GM19328 (cell line): ENCODE results near the gene SSRP1.

ENCODE experiments used
- ATAC-seq: cut with Tn5 transposase; IDR thresholded peaks from one replicate; pipeline ENCODE4 v1.9.1; 2021; ENCODE audit warnings: mild to moderate bottlenecking, moderate library complexity; ENCODE audit not compliant: unreplicated experiment

The SSRP1 gene

GRCh38 chr11:57276169-57276970 lies 59.3 kb downstream of the SSRP1 start:
- ATAC-seq = no peak
